Suprapubic skin (tissue), 3 donors: ENCODE results near the gene PLCL1.

ENCODE experiments used
- POLR2A ChIP-seq, 2 donors: fragments of 450-650 bp; IDR thresholded peaks; one replicate each; pipeline ENCODE4 v1.6.1; 2017; ENCODE audit warnings: antibody characterized with exemption in 2 of 2, mild to moderate bottlenecking in 2 of 2, moderate library complexity in 2 of 2
- TF ChIP-seq, protein P1 (sequence below), 2 donors: fragments of 200-600 bp in 1 of 2; fragments of 450-650 bp in 1 of 2; sonication (generic) in 1 of 2; IDR thresholded peaks; one replicate each; pipeline ENCODE4 v1.5.1; 2016 to 2019; ENCODE audit warnings: antibody characterized with exemption in 2 of 2, mild to moderate bottlenecking in 1 of 2, moderate library complexity in 1 of 2

DNA sequence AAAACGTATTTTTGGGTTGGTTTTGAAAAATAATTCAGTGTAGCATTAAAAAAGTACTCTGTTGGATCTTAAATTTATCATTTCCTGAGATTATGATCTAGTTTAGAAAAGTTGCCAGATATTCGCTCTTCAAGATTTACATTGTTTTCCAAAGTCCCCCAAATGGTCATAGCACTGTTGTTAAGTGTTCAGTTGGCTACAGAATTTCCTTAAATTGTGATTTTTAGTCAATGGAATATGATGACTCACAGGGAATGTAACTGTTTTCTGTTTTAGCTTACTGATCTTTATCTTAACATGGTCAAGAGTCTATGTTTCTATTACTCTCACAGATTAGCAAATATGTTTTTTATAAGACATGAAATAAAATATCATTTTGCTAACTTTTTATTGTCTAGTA, 23.2 kb downstream of the PLCL1 start:
- TF ChIP-seq, protein P1, sequence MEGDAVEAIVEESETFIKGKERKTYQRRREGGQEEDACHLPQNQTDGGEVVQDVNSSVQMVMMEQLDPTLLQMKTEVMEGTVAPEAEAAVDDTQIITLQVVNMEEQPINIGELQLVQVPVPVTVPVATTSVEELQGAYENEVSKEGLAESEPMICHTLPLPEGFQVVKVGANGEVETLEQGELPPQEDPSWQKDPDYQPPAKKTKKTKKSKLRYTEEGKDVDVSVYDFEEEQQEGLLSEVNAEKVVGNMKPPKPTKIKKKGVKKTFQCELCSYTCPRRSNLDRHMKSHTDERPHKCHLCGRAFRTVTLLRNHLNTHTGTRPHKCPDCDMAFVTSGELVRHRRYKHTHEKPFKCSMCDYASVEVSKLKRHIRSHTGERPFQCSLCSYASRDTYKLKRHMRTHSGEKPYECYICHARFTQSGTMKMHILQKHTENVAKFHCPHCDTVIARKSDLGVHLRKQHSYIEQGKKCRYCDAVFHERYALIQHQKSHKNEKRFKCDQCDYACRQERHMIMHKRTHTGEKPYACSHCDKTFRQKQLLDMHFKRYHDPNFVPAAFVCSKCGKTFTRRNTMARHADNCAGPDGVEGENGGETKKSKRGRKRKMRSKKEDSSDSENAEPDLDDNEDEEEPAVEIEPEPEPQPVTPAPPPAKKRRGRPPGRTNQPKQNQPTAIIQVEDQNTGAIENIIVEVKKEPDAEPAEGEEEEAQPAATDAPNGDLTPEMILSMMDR (IDR thresholded peaks at IDR 0.05), result no peak
- no peak for TF ChIP-seq POLR2A (IDR thresholded peaks at IDR 0.05)
